Activated CD4-positive, alpha-beta T cell treated with anti-CD3 and anti-CD28 coated beads, Interleukin-10, Interleukin-2, amounts not matched to agents 100 ng/mL and 50 ng/mL, durations not matched to agents 16 hours and 8 hours (primary cell): Measurements from ENCODE around the gene ABHD16A.

Experiments
- DNase-seq: peaks from one replicate; pipeline ENCODE4 v3.0.0-alpha.2; 2020

Gene ABHD16A

GRCh38 chr6:31687860-31688693 lies 15.0 kb downstream of the ABHD16A start:
- no peak for DNase-seq

- no peak for DNase-seq
Observed at GRCh38 chr6:31687321-31687720, 15.8 kb downstream of the ABHD16A start.

- no peak for DNase-seq
Observed at GRCh38 chr6:31686483-31686882, 16.6 kb downstream of the ABHD16A start.

- DNase-seq: no peak
Observed at GRCh38 chr6:31683591-31683990, 19.5 kb downstream of the ABHD16A start.

GRCh38 chr6:31681135-31681671 lies 21.9 kb downstream of the ABHD16A start:
- peak; percentile 55 for DNase-seq

GRCh38 chr6:31680226-31681134 lies 22.6 kb downstream of the ABHD16A start, which contains the start of gene LY6G5C:
Gene LY6G5C, minus strand, starts transcription at chr6:31681067. Its CDS starts 694 bp downstream, at chr6:31680373.
- DNase-seq: peak; percentile 79

GRCh38 chr6:31677955-31678354 lies 25.2 kb downstream of the ABHD16A start:
- no peak for DNase-seq

DNA sequence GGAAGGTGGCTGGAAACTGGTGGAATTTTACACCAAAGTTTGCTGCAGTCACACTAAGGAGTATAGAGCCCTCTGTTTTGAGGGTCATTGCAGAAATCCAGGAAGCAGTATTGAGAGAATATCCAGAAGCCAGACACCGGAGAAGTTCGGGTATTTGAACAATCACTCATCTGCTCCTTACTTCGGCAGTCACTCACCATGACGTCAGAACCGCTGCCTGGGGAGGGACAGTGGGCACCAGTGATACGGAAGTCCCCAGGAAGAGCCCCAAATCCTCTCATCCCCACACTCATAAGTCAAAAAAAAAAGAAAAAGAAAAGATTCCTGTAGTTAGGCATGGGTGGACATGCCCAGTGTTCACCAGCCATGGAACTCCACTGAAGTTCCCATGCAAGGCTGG lies 26.2 kb downstream of the ABHD16A start:
- DNase-seq: no peak

GRCh38 chr6:31676322-31676903 lies 26.7 kb downstream of the ABHD16A start:
- DNase-seq: no peak

DNA sequence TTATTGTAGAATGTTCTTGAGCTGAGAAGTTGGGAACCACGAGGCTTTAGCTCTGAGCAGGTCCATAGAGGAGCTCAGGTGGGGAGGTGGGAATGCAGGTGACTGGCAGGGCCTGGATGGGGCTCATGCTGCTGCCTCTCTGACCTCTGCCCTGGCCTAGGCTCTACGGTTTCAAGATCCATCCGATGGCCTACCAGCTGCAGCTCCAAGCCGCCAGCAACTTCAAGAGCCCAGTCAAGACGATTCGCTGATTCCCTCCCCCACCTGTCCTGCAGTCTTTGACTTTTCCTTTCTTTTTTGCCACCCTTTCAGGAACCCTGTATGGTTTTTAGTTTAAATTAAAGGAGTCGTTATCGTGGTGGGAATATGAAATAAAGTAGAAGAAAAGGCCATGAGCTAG lies 33.4 kb downstream of the ABHD16A start, which contains the start of gene LY6G5B:
LY6G5B (plus strand) TSS at position 301 of the 400 bp plus-strand sequence. CDS start 975 bp downstream, outside the sequence.
- DNase-seq: no peak

DNA sequence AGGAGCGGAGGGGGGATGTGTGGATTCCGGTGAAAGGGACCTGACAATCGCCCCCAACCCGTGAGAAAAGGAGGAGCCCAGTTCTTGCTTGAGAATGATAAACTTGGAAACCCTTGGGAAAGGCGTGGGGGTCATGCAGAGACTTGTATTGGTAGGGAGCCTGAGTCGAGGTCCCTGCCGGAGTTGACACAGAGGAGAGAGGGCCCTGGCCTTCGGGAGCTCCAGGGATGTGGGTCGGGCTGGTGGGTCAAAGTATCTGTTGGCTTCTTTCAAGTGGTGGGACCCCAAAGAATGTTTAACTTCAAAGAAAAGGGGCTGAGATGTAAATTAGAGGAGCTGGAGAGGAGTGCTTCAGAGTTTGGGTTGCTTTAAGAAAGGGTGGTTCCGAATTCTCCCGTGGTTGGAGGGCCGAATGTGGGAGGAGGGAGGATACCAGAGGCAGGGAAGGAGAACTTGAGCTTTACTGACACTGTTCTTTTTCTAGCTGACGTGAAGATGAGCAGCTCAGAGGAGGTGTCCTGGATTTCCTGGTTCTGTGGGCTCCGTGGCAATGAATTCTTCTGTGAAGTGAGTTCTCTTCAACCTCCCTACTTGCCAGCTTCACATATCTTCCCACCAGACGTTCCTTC lies 36.7 kb downstream of the ABHD16A start:
- no peak for DNase-seq

GRCh38 chr6:31665501-31666336 lies 37.4 kb downstream of the ABHD16A start, which contains the start of gene CSNK2B:
Gene CSNK2B, plus strand, starts transcription at chr6:31666080. Its CDS starts 752 bp downstream, at chr6:31666832.
- DNase-seq: peak; percentile 99

DNA sequence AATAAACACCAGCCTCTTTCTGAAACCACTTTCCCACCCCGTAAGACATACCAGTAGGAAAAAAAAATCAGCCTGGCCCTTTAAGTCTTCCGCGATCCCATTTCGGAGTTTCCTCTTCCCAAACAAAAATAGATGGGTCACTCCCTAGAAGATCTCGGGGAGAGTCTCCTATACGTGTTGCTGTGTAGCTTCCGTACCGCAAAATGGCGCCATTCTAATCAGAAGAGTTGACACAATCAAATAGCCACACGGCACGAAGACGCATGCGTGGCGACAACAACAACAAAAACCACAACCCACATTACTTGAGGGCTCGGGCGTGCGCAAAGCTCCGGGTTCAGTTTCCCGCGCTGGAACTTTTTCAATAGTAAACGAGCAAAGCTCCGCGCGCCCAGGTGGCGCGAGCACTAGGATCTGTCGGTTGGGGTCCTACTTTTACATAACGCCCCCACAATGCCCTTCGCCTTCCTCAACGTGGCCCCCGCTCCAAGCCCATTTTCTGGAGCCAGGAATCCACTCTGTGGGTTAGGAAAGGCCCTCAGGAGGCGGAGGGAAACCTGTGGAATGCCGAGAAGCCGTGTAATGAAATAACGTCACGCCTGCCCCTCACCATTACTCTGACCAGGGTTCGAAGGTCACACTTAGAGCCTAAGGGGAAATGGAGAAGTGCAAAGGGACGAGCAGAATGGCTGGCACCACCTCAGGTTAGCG lies 38.2 kb downstream of the ABHD16A start, which contains the start of gene GPANK1:
GPANK1 (minus strand) TSS at position 208 of the 711 bp plus-strand sequence. CDS start 519 bp downstream, outside the sequence.
- DNase-seq: peak; percentile 95

GRCh38 chr6:31663961-31664789 lies 38.9 kb downstream of the ABHD16A start:
- peak; percentile 22 for DNase-seq

DNA sequence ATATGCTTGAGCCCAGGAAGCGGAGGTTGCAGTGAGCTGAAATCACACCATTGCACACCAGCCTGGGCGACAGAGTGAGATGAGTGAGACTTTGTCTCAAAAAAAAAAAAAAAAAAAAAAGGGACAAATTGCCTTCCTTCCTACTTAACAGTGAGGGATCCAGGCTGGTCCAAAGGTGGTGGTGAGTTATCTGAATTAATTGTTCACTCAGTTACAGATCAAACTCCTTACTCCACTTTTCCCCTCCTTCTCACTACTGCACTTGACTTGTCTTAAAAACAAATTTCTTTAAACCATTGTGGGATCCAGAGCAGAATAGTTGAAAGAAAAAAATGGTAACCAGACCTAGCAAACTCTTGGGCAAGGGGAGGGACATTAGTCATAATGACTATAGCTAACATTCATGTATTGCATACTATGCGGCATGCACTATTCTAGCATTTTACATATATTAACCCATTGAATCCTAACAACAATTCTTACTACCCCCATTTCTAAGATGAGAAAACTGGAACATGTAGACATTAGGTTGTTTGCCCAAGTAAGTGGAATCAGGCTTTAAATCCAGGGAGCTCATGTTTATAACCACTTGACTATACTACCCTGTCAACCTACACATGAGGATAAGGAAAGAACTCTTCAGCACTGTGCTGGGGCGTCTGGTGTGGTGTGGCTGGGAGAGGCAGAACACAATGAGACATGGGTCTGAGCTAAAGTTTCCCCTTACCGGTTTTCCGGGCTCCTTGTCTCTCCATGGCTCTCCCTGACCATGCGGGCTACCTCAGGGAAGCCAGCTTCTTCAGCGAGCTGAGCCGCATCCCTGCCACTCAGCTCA lies 39.8 kb downstream of the ABHD16A start:
- DNase-seq: no peak

DNA sequence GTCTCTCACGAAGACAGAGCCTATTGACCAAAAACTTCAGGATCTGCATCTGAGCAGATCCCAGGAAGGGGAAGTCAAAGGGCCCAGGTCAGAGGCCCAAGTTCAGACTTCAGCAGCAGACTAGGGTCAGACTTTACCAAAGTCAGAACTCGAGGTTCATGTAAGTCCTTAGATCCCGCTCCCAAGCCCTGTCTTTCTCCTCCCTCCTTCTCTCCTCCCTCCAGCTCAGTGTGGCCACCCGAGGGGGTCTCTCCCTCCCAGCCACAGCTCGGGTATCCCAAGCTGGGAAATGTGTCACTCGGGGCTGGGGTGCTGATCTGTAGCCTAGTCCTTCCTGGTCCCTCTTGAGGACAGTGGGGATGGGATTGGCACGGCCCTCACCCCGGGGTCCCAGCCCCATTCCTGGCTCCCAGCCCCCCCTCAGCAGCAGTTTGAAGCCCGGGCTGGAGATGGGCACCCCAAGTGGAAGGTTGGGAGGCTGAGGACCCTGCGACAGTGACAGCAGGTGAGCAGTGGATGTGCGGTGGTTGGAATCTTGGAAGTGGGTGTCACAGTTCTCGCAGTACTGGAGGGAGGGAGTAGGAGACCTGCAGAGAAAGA lies 40.9 kb downstream of the ABHD16A start:
- DNase-seq: no peak

DNA sequence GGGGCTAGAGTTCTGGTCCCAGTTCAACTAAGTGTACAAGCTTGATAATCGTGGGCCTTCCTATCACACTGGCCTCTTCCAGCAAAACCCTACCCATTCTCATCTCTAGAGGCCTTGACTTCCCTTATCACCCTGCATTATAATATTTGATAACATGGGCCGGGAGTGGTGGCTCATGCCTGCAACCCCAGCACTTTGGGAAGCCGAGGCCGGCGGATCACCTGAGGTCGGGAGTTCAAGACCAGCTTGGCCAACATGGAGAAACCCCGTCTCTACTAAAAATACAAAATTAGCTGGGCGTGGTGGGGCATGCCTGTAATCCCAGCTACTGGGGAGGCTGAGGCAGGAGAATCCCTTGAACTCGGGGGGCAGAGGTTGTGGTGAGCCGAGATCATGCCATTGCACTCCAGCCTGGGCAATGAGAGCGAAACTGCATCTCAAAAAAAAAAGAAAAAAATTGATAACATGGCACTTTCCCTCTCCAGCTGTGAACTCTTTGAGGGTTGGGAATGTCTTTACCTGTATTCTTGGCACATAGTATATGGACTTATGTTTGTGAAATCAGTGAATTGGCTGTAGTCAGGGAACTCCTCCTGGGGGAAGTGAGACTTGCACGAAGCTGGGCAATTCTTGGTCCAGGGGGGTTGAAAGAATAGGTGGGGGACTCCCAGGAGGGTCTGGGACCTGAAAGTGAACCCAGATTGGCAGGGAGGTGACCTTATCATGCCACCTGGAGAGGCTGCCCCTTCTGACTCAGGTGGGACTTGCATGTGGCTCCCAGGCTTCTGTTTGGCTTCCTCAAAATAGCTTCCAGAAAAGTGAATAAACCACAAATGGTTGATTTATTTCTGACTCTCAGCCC lies 41.6 kb downstream of the ABHD16A start:
- DNase-seq: no peak
